HG03378 (cell line): ENCODE results near the gene FCHO2.

ENCODE experiments used
- ATAC-seq: cut with Tn5 transposase; IDR thresholded peaks from one replicate; pipeline ENCODE4 v1.9.1; 2021; ENCODE audit warnings: mild to moderate bottlenecking, moderate library complexity; ENCODE audit not compliant: unreplicated experiment

Gene FCHO2

GRCh38 chr5:73106335-73106734 lies 150.5 kb downstream of the FCHO2 start:
- ATAC-seq: no peak

DNA sequence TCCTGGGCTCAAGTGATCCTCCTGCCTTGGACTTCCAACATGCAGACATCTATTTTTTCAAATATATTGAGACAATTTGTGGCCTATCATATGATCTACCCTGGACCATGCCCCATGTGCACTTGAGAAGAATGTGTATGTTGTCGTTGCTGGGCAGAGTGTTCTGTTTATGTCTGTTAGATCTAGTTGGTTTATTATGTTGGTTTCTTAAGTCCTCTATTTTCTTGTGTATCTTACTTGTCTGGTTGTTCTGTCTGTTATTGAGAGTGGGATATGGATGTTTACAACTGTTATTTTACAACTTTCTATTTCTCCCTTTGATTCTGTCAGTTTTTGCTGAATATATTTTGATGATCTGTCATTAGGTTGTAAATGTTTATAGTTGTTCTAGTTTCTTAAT lies 154.3 kb downstream of the FCHO2 start:
- ATAC-seq: no peak

DNA sequence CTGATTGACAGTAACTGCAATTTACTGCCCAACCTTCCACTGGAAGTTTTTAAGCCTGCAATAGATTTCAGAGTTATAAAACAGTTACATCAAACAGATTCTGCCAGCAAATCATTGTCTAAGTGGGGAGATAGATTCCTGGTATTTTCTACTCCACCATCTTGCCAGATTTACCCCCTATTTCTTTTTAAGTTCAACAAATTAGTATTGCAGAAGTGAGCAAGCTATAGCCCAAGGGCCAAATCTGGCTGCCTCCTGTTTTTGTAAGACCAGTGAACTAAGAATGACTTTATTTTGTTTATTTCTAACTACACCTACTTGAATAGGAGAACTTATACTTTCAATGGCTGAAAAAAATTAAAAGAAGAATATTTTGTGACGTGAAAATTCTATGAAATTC lies 155.7 kb downstream of the FCHO2 start:
- ATAC-seq: no peak

DNA sequence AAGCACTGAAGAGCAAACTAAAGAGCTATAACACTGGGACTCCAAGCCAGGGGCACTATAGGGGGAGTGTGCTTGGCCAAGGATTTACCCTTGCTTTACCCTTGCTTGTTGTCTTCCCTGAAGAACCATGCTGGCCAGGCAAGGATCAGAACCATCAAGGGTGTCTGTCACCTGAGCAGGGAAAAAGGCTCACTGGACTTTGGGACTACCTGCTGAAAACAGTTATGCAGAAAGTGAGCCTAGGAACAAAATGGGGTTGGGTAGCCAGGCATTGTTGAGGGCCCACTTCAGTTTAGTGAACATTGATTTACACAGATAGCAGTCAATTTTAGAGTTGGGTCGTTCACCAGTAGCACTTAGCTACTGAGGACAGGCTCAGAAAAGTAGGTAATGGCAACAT lies 156.5 kb downstream of the FCHO2 start:
- no peak for ATAC-seq

DNA sequence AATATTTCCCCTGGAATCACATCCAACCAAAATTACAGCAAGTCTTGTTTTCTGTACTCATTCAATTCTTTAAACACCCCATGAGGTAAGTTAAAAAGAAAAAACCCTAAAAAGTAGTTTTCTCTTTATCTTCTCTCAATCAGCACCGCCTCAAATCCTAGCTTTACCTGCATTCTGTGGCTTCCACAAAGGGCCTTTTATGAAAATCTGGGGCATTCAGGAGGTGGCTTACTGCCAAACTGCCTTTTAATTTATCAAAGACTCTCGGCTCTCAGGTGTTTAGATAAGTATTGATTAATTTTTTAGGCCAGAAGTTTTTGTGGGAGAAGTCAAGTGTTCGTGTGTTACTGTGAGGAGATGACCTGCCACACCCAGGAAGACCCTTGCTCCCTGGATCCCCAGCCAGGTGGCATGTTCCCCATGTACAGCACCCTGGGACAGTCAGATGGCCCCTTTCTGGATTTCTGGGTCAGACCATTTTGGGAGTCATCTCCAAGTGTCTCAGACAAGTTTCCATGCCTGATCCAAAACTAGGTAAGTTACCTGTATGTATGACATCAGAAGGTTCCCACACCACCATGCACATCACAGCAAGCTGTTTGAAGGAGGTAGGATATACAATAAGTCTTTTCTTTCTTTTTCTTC lies 158.3 kb downstream of the FCHO2 start:
- ATAC-seq: no peak

- ATAC-seq: no peak
These were observed 159.7 kb downstream of the FCHO2 start for GRCh38 chr5:73115399-73116051.

DNA sequence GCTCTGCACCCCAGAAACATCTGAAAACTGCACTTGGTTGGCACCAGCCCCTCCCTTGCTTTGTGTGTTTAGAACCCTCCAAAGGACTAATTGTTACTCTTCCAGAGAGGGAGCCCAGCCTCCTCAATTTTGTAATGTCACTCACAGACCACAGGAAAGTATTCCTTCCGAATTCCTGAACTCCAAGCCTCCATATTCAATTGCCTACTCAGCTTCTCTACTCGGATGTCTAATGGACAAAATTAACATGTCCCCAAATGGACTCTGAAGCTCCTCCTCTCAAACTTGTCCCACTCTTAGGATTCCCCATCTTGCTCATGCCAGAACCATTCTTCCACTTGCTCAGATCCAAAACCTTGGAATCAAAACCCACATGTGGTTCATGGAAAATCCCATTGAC lies 160.7 kb downstream of the FCHO2 start:
- no peak for ATAC-seq

GRCh38 chr5:73117088-73117740 lies 161.4 kb downstream of the FCHO2 start:
- no peak for ATAC-seq

DNA sequence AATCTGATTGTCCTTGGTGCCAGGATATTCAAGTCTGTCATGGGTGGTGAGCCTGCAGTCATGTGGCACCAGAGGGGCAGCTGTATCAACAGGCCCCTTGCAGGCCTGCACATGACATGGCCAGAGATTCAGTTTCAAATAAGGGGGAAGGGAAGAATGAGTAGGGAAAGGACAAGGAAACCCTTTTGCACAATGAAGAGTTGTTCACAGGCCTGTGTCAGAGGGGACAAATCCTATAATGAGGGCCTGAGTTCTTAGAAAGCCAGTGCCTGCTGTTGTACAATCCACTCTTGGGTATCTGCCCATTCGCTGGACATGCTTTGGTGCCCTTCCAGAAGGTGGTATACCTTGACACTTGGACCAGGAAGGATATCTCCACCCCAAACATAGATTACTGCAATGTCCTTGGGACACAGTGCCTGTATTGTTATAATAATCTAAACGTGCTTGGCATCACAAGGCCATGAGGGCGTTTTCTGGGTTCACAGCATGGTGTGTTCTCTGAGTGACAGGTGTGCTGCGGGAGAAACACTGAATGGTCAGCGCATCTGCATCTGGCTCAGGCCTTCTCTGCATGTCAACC lies 162.6 kb downstream of the FCHO2 start:
- ATAC-seq: no peak

DNA sequence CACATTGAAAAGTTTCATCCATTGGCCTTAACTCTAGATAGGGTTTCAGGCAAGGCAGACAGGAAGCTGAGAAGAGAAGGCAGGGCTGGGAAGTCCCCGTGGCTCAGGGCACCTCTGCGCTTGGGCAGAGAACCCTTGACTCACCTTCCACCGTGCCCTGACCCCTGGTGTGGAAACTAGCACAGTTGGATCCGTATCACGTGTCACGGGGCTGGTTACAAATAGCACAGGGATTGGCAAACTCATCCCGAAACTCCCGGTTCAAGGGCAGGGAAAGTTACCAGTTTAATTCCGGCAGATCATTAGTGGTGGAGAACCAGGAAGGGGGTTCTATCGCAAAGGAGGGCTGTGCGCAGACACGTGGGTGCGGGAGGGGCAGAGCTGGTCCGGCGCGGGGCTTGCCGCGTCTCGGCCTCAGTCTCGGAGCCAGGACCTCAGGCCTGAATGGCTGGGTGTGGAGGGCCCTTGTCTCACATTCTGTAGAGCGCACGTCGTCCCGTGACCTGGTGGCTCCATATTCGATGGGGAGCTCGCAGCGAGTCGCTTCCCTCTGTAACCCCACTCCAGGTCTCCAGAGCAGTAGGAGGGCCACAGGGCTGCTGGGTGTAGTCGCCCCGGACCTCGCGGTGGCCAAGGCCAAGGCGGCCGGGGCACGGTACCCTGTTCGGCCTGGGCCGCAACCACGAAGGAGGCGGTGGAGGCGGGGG lies 163.8 kb downstream of the FCHO2 start:
- no peak for ATAC-seq

DNA sequence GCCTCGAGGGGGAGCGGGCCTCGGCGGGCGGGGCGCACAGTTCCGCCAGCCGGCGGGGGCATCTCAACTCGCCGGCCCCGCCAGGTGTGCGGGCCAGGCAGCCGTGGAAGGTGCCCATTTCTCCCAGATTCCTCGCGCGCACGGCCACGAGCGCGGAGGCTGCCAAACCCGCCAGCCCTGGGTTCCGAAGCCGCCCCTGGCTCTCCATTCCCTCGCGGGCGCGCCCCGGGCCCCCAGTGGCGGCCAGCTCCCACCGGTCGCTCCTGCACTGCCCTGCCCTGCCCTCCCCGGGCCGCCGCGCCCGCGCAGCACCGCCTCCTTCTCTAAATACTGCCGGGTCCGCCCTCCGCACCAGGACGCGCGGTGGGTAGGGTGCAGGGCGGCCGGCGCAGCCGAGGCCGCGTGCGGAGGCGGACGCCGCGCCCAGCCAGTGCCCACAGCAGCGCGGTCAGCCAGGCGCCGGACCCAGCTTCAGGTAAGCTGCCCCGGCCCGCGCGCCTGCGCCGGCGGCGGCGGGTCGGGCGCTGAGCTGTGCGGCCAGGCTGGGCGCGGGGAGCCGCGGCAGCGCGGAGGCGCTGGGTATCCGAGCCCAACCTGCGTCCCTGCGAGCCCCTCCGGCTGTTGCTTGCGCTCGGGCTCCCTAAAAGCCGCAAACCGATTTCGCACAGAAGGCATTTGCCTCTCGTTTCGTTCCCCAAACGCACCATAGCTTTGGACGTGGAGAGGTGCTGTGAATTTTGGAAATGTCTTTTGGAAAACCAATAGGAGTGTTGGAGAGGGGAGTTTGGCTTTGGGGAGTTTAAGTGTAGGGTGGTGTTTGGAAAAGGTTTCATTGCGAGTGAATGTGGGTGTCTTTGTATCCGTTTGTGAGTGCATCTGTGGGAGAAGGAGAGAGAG lies 164.6 kb downstream of the FCHO2 start, which contains the start of gene TMEM171:
TSS of gene TMEM171 (plus strand) at position 354 of the 897 bp plus-strand sequence. CDS start 2,799 bp downstream, outside the sequence.
- ATAC-seq: no peak

- ATAC-seq: no peak
These were observed 165.2 kb downstream of the FCHO2 start for GRCh38 chr5:73121119-73121463.

DNA sequence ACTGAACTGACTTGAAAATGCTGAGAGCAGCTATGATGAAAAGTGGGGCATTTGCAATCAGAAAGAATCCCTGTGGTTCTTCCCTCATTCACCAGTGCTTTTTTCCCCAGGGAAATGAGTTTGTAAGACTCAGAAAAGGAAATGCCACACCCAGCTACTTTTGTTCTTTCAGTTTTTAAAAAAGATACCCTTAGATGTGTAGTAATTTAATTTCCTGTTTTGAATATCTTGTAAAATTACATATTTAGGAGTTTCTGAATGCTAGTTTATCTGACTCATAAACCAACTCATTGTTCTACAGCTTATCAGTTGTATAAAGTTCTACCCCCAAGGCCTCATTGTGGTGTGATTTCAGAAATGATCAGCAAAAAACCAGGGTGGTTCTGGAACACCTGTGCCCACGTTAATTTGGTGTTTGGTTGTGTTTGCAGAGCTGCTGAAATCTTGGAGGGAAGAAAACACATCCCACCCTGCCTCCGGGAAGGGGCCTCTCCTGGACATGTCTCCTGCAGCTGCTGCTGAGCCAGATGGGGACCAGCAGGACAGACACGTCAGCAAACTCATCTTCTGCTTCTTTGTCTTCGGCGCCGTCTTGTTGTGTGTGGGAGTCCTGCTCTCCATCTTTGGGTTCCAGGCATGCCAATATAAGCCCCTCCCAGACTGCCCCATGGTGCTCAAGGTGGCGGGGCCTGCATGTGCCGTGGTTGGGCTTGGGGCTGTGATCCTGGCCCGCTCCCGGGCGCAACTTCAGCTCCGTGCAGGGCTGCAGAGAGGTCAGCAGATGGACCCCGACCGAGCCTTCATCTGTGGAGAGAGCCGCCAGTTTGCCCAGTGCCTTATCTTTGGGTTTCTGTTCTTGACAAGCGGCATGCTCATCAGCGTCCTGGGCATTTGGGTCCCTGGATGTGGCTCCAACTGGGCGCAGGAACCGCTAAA lies 167.3 kb downstream of the FCHO2 start:
- ATAC-seq: no peak

DNA sequence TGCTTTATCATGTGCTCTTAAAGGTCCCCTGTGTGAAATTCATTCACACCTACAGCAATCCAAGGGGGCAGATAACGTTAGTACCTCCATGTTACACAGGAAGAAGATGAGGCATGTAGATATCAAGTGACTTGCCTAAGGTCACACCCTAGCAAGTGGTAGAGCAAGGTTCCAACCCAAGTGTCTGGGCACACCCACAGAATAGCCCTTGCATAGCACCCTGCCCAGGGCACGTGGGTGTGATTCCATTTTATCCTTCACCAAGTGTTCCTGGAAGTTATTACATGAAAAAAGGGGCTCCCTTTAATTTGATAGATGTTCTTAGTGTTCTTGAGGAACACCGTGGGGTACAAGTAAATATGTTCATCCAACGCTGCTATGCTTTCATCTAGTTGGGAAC lies 169.4 kb downstream of the FCHO2 start:
- ATAC-seq: no peak

GRCh38 chr5:73126381-73126780 lies 170.5 kb downstream of the FCHO2 start:
- no peak for ATAC-seq

DNA sequence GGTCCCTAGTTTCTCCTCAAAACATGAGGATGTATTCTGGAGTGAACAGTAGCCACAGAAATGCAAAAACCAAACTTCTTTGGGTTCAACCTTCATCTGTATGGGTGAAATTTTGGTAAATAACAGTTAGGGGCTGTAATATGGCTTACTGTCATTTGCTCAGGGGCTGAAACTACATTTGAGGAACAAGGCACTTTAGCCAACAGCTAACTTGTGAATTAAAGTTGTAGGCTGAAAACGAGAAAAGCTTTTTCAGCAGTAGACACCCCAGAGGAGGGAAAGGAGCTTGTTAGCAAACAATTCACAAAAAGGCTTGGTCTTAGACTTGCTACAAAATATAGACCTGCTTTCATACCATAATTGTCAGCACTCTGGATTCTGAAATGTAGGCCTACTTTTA lies 171.1 kb downstream of the FCHO2 start:
- no peak for ATAC-seq

- ATAC-seq: no peak
These were observed 173.3 kb downstream of the FCHO2 start for GRCh38 chr5:73129143-73129542.

DNA sequence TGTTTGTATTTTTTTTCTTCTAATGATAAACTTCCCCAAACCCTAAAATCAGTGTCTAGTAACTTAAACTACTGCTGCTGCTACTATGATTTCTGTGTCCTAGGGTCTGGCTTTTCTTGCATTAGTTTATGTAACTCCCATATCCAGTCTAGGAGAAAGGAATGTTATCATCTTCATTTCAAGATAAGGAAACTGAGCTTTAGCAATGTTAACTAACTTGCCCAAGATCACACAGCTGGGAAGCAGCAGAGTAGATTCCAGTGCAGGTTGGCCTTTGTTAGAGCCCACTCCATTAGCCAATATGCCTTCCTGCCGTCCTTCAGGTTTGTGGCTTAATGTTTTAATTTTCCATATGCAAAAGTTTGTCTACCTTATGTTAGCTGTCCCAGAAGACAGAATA lies 175.0 kb downstream of the FCHO2 start:
- no peak for ATAC-seq

DNA sequence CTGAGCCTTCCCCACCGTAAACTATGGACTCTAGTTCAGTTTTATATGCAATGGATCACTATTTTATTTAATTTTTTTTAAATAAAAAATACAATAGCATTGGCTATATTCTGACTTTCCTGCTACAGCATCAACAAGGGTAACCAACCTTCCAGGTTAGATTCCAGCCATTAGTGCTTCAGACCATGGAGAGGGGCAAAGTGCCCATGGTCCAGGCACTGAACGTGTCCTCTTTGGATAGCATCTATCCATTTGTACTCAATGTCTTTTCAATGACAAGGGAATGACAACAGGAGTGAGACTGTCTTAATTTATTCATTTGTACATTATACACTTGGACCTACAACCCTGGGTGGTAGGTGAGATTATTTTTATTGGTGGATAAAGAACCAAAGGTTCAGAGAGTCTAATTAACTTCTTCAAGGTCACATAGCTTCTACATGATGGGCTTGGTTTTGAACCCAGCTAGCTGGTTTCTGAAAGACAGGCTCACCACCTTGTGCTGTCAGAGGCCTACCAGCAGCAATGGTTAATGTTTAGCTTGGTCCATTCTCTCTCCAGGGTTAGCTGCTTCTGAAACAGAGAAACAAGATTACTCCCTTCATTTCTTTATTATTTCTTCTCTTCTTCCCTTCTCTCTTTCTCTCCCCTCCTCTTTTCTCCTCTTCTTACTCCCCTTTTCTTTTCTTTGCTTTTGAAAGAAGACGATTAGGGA lies 176.0 kb downstream of the FCHO2 start:
- ATAC-seq: no peak
